Neural progenitor cell (in vitro differentiated cells): ENCODE results near the gene NAPG.

ENCODE experiments used
- EZH2 ChIP-seq: fragments of 200-600 bp; sonication (generic); IDR thresholded peaks from 2 replicates; pipeline ENCODE4 v1.6.1; 2017; ENCODE audit warnings: antibody characterized with exemption, mild to moderate bottlenecking, moderate library complexity
- EZH2phosphoT487 ChIP-seq: fragments of 200-600 bp; sonication (generic); IDR thresholded peaks from 2 replicates; pipeline ENCODE4 v1.6.1; 2017; ENCODE audit warnings: antibody characterized with exemption
- TF ChIP-seq, protein P1 (sequence below): fragments of 200-600 bp; sonication (generic); IDR thresholded peaks from 2 replicates; pipeline ENCODE4 v1.5.1; 2017; ENCODE audit warnings: antibody characterized with exemption, mild to moderate bottlenecking

DNA sequence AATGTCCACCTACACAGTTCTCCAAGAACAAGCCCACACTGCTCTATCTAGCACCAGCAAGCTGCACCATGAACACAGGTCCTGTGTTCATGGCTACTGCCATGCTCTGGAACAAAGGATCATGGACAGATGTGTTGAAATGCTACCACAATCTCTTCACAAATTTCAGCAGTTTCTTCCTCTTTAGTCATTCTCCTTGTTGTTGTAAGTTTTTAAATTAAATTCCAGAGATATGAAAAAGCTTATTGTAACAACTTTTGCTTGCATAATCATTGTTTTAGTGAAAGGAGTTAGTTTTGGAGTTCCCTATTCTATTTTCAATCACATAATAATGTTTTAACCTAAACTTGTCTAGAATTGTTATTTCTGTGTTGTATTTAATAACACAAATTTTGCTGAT is 17.2 kb upstream of the NAPG start:
- TF ChIP-seq, protein P1, sequence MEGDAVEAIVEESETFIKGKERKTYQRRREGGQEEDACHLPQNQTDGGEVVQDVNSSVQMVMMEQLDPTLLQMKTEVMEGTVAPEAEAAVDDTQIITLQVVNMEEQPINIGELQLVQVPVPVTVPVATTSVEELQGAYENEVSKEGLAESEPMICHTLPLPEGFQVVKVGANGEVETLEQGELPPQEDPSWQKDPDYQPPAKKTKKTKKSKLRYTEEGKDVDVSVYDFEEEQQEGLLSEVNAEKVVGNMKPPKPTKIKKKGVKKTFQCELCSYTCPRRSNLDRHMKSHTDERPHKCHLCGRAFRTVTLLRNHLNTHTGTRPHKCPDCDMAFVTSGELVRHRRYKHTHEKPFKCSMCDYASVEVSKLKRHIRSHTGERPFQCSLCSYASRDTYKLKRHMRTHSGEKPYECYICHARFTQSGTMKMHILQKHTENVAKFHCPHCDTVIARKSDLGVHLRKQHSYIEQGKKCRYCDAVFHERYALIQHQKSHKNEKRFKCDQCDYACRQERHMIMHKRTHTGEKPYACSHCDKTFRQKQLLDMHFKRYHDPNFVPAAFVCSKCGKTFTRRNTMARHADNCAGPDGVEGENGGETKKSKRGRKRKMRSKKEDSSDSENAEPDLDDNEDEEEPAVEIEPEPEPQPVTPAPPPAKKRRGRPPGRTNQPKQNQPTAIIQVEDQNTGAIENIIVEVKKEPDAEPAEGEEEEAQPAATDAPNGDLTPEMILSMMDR = no peak
- TF ChIP-seq EZH2 = no peak
- TF ChIP-seq EZH2phosphoT487 = no peak
